Pancreas (tissue), 10 donors: ENCODE data around the gene RETREG2. TPM values are rescaled to one million over a fixed set of nuclear protein-coding genes. Genes with fewer than 3 reads are reported as not detected.

ENCODE experiments used
- ATAC-seq, 4 donors: fragments of 200-7000 bp; cut with Tn5 transposase; one replicate each; pipeline versions ENCODE4 v1.8.0 to v1.9.1; 2020; ENCODE audit warnings: mild to moderate bottlenecking in 4 of 4, moderate library complexity in 4 of 4
- DNase-seq, 6 donors: peaks; one replicate each; pipeline ENCODE4 v3.0.0-alpha.2; 2020
- FAIRE-seq: peaks from 2 replicates; lab custom pipeline; 2012; peaks lifted over from hg19 to GRCh38; lab: Jason Lieb, UNC
- H3K27ac ChIP-seq, 4 donors: fragments of 200-600 bp; sonication (generic); 1 replicate in 3 of 4; 2 replicates in 1 of 4; pipeline versions ENCODE4 v1.5.0 to v1.8.0; 2020
- H3K27me3 ChIP-seq, 4 donors: fragments of 200-600 bp; one replicate each; pipeline ENCODE4 v1.8.0; 2021
- H3K36me3 ChIP-seq, 3 donors: fragments of 200-600 bp; sonication (generic) in 1 of 3; one replicate each; pipeline versions ENCODE4 v1.5.0 to v1.8.0; 2020 to 2021
- H3K4me1 ChIP-seq, 3 donors: fragments of 200-600 bp; one replicate each; pipeline ENCODE4 v1.8.0; 2021
- H3K4me3 ChIP-seq, 4 donors: fragments of 200-600 bp; sonication (generic) in 2 of 4; one replicate each; pipeline versions ENCODE4 v1.5.0 to v1.8.0; 2020 to 2021
- H3K9me3 ChIP-seq, 4 donors: fragments of 200-600 bp; one replicate each; pipeline ENCODE4 v1.8.0; 2021
- CTCF ChIP-seq, 4 donors: fragments of 200-600 bp; sonication (generic) in 3 of 4; IDR thresholded peaks; one replicate each; pipeline versions ENCODE4 v1.5.0 to v1.8.0; 2021; ENCODE audit warnings: antibody characterized with exemption in 4 of 4
- WGBS, 2 donors: extraction: QIAGEN DNeasy Blood & Tissue Kit; methylation state at CpG; one replicate each; pipeline ENCODE4 v1.1.7; 2013; 5-methylcytosine and 5-hydroxymethylcytosine counted together
- intact Hi-C, 3 donors: fragments of 100-400 bp; cut with DNase I; formaldehyde crosslinking; loops; one replicate each; pipeline versions ENCODE4 v1.11.1 to v1.14.2; 2022
- polyA plus RNA-seq, 2 donors: library from polyadenylated mRNA; stranded (reverse); fragments of 200-250 nt; gene quantifications; one replicate each; pipeline ENCODE4 v1.2.3, GENCODE V29; 2013
- total RNA-seq, 6 donors: library from RNA; stranded (reverse); fragmentation: NEBNext Ultra II Directional in 4 of 6; extraction: Animal tissue kit (Norgen Biotek cat#: 25700) in 4 of 6; gene quantifications; one replicate each; pipeline versions ENCODE4 v1.2.1 to v1.2.4, GENCODE V29; 2021 to 2023
- donor health status: healthy with polysubstance abuse.
- donor health status: DM: no; HTN: no; CAD: no; lungs with moderate emphysema.
- donor health status: DM: no; HTN: no; CAD: no.
- donor health status: control.
- donor health status: control.
- donor health status: Bipolar disorder and iron deficiency.
- donor health status: DM: yes; HTN: yes; CAD: no.
- donor health status: DM: no; HTN: no; CAD: no.
- donor health status: DM: no; HTN: no; CAD: no.
- donor health status: DM: yes; HTN: yes; CAD: no.

RETREG2 gene
- total and polyA plus RNA-seq, 8 donors, result 31.6 to 59.4 (median 46.2) TPM

GRCh38 chr2:219169930-219170654, 8.0 kb upstream of the RETREG2 start, which contains the start of gene SLC23A3:
Gene SLC23A3 (minus strand): TSS chr2:219170029. CDS start chr2:219169984, 45 bp downstream.
- Histone ChIP-seq H3K27ac (no peak within 1 kb of the TSS), H3K36me3 (peaks cover 0 to 28% (median 0%) of the 10 kb centered on the region in 3 donors), H3K4me1 (peaks cover 0 to 2% (median 0%) of the 10 kb centered on the region in 3 donors), H3K4me3 (no peak within 1 kb of the TSS), H3K27me3 (no peaks in the 10 kb centered on the region), H3K9me3 (no peaks in the 10 kb centered on the region)
- intact Hi-C loops, result loop anchor here (5.0 to 10.0 kb wide), 3 partner anchors 122 to 135 kb away; partner anchors contain the start of gene PTPRN (in 1 of the 3)
- WGBS, 2 donors, result 79 to 85% methylated on average over 10 of the region's 10 CpGs
- no peak for FAIRE-seq
- TF ChIP-seq CTCF (IDR thresholded peaks at IDR 0.05), result no peak
- no peak for DNase-seq
- ATAC-seq, result no peak

GRCh38 chr2:219171231-219171651, 6.8 kb upstream of the RETREG2 start:
- peak; percentile 52 to 64 (median 61) for TF ChIP-seq CTCF (IDR thresholded peaks at IDR 0.05)
- H3K9me3 ChIP-seq, result no peaks in the 10 kb centered on the region
- no peak overlapping the region for H3K4me3 ChIP-seq
- intact Hi-C loops, result loop anchor here in 2 of 3 donors (5.0 kb wide), 2 partner anchors 121 to 126 kb away; no protein-coding TSS in a partner anchor
- no peak overlapping the region for H3K27ac ChIP-seq
- H3K36me3 ChIP-seq, result peaks cover 0 to 28% (median 0%) of the 10 kb centered on the region in 3 donors
- ATAC-seq (peak; percentile 53 to 78 (median 71)), FAIRE-seq (no peak), DNase-seq (peak in 1 of 6 donors; percentile 52)
- H3K4me1 ChIP-seq, result peaks cover 5 to 9% (median 7%) of the 10 kb centered on the region in 3 donors
- H3K27me3 ChIP-seq, result no peaks in the 10 kb centered on the region
- 38 to 42% methylated on average over 6 of the region's 6 CpGs for WGBS, 2 donors

GRCh38 chr2:219172231-219173154, 5.6 kb upstream of the RETREG2 start:
- Histone ChIP-seq H3K4me1 (peaks cover 5 to 9% (median 7%) of the 10 kb centered on the region in 3 donors), H3K27ac (no peak overlapping the region), H3K9me3 (no peaks in the 10 kb centered on the region), H3K4me3 (no peak overlapping the region), H3K27me3 (no peaks in the 10 kb centered on the region), H3K36me3 (peaks cover 0 to 28% (median 0%) of the 10 kb centered on the region in 3 donors)
- WGBS, 2 donors, result 84% methylated on average over 16 of the region's 16 CpGs
- DNase-seq, result no peak
- intact Hi-C loops, result loop anchor here in 2 of 3 donors (5.0 kb wide), 2 partner anchors 120 to 125 kb away; no protein-coding TSS in a partner anchor
- no peak for ATAC-seq
- no peak for FAIRE-seq
- no peak for TF ChIP-seq CTCF (IDR thresholded peaks at IDR 0.05)

GRCh38 chr2:219173176-219173575, 4.9 kb upstream of the RETREG2 start:
- peaks cover 0 to 28% (median 0%) of the 10 kb centered on the region in 3 donors for H3K36me3 ChIP-seq
- peaks cover 5 to 9% (median 7%) of the 10 kb centered on the region in 3 donors for H3K4me1 ChIP-seq
- FAIRE-seq (no peak), DNase-seq (no peak), ATAC-seq (no peak)
- no peak overlapping the region for H3K27ac ChIP-seq
- H3K9me3 ChIP-seq, result no peaks in the 10 kb centered on the region
- no peak for TF ChIP-seq CTCF (IDR thresholded peaks at IDR 0.05)
- H3K27me3 ChIP-seq, result no peaks in the 10 kb centered on the region
- WGBS, 2 donors, result 85 to 89% methylated on average over 6 of the region's 6 CpGs
- intact Hi-C loops, result loop anchor here in 2 of 3 donors (5.0 kb wide), 2 partner anchors 119 to 124 kb away; no protein-coding TSS in a partner anchor
- H3K4me3 ChIP-seq, result no peak overlapping the region
